NCI-H2196 treated with DMSO at 0.1 percent for 48 hours (cell line): Measurements from ENCODE around the gene PCDH7.

ENCODE experiments used
- DNase-seq: peaks from one replicate; lab custom pipeline; 2025; ENCODE audit not compliant: unreplicated experiment; lab: John Stamatoyannopoulos, UW

Gene PCDH7, protein sequence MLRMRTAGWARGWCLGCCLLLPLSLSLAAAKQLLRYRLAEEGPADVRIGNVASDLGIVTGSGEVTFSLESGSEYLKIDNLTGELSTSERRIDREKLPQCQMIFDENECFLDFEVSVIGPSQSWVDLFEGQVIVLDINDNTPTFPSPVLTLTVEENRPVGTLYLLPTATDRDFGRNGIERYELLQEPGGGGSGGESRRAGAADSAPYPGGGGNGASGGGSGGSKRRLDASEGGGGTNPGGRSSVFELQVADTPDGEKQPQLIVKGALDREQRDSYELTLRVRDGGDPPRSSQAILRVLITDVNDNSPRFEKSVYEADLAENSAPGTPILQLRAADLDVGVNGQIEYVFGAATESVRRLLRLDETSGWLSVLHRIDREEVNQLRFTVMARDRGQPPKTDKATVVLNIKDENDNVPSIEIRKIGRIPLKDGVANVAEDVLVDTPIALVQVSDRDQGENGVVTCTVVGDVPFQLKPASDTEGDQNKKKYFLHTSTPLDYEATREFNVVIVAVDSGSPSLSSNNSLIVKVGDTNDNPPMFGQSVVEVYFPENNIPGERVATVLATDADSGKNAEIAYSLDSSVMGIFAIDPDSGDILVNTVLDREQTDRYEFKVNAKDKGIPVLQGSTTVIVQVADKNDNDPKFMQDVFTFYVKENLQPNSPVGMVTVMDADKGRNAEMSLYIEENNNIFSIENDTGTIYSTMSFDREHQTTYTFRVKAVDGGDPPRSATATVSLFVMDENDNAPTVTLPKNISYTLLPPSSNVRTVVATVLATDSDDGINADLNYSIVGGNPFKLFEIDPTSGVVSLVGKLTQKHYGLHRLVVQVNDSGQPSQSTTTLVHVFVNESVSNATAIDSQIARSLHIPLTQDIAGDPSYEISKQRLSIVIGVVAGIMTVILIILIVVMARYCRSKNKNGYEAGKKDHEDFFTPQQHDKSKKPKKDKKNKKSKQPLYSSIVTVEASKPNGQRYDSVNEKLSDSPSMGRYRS (N-terminal part only)

DNA sequence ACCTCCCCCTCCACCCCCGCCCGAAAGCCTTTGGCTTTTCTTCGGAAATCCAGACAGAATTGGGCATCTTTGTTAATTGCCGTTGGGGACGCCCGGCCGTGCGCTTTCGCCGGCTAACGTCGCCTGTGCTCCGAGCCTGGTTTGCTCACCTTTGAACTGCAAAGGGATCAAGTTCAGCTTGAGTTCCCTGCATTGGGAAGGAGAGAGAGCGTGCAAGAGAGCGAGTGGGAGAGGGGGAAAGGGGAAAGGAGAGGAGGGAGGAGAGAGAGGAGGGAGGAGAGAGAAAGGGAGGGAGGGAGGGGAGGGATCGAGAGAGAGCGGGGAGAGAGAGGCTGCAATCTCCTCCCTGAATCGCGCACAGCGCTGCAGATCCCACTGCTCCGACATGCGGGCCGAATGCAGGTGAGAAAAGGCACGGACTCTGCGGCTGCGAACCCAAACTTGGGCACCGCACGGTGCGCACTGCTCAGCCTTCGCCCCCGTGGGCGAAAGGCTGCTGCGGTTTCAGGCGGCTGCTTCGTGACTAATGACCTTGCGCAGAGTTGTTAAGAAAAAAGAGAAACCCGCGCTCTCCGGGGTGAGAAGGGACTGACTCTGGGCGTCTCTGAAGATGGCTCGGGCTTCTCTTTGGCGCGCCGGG lies at the start of gene PCDH7:
Gene PCDH7 (plus strand): TSS at position 349 of the 640 bp plus-strand sequence. CDS start 1,054 bp downstream, outside the sequence.
- no peak for DNase-seq

DNA sequence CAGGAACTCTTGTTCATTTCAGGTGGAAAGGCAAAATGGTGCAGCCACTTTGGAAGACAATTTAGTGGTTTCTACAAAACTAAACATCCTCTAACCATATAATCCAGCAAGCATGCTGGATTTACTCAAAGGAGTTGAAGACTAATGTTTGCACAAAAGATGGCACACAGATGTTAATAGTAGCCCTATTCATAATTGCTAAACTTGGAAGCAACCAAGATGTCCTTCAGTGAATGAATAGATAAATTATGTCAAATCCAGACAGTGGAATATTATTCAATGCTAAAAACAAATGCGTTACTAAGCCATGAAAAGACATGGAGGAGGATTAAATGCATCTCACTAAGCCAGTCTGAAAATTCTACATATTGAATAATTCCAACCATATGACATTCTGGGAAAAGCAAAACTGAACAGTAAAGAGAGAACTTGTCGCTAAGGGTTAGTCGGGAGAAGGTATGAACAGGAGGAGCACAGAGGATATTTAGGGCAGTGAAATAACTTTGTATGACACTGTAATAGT lies 48.2 kb upstream of the PCDH7 start:
- DNase-seq, result no peak

DNA sequence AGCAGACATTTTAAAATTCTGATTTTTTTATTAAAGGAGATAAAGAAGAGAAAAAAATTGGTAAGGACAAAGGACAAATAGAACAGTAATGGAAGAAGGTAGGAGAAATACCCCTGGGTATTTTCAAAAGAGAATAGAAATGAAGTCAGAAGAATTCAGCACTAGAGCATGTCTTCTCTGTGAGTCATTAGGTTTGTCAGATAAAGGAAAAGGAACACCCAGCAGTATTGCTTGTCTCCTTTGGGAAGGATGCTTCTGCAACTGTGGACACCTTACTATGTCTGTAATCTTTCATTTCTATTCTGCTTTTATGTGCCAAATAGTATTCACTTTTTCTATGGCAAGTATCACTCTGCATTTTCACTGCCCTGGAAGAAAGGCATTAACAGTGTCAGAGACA lies 24.0 kb upstream of the PCDH7 start:
- DNase-seq, result no peak

DNA sequence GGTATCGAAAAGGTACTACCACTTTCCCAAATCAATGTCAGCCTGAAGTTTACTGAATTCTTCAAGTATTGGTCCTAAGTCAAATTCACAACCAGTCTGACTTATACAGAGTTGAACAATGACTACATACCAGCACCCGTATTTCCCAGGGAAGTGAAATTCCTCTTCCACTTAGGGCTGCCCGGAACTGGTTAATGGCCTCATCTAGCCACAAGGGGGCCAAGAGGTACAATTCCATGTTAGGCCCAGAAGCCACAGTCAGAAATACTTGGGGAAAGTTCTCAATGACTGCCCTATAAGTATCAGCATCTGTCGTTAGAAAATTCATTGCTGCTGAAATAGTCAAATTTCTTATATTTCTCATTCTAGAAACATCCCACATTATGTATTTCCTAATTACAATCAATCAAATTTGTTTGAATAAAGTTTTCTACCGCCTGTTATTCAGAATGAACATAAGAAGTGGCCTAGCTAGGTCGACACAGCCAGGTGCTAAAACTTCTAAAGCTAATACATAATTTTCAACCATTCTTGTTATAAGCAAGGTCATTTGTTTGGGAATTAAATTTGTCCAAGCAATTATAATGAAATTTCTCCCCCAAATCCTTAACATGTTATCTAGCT lies 5.6 kb upstream of the PCDH7 start:
- DNase-seq, result peak; percentile 17

DNA sequence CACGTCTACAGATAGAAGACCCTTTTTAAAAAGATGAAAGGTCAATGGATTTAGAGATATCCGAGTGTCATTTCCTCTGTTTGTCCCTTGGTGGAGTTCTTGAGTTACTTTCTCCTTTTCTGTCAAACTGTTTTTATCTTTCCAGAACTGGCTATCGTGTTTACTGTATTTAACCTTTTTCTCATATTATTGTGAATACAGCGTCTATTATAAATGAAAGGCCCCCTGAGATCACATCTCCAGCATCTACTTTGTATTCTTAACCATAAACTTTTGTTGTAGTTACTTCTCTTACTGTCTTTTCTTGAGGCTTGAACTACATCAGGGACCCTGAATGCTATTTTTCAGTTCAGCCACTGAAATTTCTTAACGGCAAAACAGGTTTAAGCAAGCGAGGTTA lies 4.0 kb upstream of the PCDH7 start:
- peak; percentile 12 for DNase-seq

DNA sequence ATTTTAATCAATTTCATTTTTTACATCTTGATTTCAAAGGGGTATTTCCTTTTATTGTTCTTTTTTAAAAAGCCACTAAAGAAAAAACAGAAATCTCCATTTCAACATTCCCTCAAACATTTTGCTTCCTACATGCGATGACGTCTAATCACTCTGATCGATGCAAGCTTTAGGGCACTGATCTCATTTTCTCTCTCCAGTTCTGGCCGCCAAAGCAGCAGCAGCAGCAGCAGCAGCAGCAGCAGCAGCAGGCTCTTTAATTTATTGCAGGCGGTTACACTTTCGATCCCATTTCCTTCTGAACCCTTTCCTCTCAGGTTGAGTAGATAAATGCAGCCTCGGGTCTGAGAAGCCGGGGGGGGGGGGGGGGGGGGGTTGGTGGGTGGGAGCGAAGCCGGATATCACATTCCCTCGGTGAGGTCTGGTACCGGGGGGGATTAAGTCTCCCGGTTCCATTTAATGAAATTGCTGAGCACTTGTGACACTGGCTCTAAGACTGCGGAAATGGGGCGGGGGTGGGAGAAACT lies 3.4 kb upstream of the PCDH7 start:
- DNase-seq, result peak; percentile 18

DNA sequence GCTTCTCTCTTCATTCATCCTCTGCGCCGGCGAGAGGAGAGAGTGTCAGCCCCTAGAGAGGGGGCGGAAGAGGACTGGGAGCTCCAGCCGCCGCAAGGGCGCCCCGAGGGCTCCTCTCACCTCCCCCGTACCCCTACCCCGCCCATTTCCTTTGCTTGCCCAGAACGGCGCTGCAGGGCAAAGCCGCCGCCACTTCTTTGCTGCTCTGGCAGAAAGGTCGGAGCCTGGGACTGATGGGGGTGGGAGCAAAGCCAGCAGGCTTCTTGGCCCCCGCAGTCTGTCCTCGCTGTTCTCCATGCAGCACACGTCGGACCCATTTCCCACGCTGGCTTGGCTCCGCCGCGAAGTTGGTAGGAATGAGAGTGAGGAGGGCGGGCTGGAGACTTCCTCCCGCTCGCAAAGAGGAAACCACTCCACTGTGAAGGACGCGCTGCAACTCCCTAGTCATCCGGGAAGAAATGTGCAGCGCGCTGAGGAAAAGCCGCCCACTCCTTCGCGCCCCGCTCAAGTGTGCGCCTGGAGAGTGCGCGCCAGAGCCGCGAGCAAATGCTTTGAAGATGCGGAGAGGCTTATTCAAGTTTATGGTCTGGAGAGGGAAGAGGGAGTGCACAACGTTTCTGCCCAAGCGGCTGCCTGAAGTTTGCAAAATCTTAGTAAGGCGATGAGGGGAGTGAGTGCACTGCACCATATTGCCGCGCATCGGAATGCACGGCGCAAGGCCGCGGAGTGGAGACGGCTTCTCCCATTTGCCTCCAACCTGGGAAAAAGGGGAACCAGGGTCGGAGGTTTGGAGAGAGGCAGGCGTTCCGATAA lies 2.8 kb upstream of the PCDH7 start:
- DNase-seq, result peak; percentile 33

DNA sequence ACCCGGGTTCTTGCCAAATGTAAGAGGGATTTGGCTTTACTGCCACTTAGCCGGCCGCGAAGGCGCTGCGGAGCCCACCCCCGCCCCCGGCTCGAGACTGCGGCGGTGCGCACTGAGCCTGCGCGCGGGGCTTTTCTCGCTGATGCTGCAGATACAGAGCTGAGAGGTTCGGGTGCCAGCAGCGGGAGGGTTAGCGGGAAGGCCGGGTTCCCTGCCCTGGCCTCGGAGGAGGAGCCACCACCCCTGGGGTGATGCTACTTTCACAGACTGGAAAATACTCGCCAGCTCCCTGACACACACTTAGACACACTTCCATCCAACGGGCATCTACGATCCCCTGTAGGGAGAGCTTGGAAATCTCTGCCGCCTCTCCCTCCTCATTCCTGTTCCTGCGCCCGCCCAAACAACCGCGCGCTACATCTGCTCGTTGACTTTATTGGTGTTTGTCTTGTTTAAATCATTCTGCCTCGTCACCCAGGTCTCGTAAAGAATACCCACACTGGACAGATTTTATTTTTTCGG lies 2.1 kb upstream of the PCDH7 start:
- peak; percentile 13 for DNase-seq

DNA sequence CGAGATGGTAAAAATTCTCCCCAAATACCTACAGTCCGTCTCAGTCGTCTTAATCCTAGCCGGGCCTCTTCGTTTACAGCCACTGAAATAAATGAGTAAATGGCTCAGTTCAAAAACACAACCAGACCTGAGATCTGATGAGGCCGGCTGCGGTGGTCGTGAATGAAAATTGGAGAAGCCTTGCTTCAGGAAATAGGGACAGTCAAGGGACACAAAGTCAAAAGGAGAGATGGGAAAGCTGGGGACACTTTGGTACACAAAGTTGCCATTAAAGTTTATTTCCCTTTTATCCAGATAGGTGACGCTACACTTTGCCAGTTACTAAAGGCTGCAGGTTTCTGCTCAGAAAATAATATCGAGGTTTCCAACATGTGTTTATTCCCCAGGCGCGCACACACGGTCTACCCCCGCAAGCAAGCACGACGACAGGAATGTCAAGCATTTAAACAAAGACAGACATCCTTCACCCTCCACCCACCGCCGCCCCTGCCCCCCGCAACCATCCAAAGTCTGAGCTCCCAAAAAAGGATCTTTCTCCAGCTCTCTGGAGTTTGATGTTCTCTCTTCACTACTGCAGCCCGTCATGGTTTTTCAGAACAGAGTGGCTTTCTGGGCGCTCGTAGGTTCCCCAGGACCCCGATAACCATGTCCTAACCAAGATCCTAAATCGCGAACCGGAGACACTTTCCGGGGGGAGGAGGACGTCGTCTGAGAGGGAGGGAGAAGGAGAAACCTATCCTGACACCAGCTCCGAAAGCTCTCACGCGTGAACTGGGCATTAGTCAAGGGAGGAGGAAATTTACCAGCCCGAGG lies 1.3 kb upstream of the PCDH7 start:
- no peak for DNase-seq

DNA sequence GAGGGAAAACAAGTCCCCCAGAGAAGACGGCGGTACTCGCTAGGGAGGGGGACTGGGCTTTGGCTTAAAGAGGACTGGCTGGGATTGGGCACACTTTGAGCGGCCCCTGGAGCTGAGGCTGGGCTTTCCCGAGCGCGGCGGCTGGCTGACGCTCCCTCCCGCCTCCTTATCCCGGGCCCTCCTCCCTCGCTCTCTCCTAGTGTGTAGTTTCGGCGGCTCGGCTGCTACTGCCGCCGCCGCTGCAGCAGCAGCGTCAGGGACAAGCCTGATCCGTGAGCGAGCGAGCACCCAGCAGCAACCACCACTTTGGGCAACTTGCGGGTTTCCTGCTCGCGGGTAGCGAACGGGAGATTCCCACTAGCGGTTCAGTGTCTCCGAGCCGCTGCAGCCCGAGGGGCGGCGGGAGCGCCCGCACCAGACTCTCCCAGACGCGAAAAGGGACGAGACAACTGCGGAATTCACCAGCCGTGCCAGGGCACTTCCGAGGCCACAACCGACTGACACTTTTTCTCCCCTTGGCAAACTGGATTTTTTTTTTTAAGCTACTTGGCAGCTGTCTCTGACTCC lies 632 bp upstream of the PCDH7 start:
- peak; percentile 16 for DNase-seq

DNA sequence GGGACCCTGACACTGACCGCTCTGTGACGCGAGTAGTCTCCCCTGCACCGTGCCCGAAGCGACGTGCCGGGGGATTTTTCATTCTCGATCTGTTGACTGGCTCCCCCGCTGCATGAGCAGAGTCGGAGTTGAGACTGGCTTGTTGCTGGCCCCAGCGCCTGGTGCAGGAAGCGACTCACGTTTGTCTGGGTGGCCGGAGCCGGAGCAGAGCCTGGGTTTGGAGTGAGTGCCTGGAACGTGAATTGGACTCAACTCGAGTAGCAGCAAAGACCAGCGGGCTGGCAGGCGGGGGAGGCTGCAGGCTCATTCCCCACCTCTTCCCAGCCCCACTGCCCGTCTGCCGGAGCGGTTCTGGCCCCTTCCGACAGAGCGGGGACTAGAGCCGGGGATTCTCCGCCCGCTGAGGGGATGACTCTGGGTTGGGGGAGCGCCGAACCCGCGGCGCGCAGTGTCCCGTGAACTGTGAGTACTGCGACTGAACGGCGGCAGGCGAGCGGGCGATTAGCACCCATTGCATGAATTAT lies 554 bp downstream of the PCDH7 start:
- no peak for DNase-seq

DNA sequence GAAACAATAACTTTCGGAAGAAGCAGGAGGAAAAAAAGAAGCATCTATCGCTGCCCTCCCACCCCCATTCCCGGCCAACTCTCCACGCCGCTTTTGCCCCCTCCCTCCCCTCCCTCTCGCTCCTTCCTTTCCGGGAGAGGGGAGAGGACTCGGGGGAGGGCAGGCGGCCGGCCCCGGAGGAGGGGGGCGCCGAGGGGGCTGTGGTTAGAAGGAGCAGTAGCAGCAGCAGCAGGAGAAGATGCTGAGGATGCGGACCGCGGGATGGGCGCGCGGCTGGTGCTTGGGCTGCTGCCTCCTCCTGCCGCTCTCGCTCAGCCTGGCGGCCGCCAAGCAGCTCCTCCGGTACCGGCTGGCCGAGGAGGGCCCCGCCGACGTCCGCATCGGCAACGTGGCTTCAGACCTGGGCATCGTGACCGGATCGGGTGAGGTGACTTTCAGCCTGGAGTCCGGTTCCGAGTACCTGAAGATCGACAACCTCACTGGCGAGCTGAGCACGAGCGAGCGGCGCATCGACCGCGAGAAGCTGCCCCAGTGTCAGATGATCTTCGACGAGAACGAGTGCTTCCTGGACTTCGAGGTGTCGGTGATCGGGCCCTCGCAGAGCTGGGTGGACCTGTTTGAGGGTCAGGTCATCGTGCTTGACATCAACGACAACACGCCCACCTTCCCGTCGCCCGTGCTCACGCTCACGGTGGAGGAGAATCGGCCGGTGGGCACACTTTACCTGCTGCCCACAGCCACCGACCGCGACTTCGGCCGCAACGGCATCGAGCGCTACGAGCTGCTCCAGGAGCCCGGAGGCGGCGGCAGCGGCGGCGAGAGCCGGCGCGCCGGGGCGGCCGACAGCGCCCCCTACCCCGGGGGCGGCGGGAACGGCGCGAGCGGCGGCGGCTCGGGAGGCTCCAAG lies 1.3 kb downstream of the PCDH7 start:
- DNase-seq, result no peak

DNA sequence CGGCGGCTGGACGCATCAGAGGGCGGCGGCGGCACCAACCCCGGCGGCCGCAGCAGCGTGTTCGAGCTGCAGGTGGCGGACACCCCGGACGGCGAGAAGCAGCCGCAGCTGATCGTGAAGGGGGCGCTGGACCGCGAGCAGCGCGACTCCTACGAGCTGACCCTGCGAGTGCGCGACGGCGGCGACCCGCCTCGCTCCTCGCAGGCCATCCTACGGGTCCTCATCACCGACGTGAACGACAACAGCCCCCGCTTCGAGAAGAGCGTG lies 1.9 kb downstream of the PCDH7 start:
- no peak for DNase-seq

DNA sequence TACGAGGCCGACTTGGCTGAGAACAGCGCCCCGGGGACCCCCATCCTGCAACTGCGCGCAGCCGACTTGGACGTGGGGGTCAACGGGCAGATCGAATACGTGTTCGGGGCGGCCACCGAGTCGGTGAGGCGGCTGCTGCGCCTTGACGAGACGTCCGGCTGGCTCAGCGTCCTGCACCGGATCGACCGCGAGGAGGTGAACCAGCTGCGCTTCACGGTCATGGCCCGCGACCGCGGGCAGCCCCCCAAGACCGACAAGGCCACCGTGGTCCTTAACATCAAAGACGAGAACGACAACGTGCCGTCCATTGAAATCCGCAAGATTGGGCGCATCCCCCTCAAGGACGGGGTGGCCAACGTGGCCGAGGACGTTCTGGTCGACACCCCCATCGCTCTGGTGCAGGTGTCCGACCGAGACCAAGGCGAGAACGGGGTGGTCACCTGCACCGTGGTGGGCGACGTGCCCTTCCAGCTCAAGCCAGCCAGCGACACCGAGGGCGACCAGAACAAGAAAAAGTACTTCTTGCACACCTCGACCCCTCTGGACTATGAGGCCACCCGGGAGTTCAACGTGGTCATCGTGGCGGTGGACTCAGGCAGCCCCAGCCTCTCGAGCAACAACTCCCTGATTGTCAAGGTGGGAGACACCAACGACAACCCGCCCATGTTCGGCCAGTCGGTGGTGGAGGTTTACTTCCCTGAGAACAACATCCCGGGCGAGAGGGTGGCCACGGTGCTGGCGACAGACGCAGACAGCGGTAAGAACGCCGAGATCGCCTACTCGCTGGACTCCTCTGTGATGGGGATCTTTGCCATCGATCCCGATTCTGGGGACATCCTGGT lies 2.4 kb downstream of the PCDH7 start:
- no peak for DNase-seq

DNA sequence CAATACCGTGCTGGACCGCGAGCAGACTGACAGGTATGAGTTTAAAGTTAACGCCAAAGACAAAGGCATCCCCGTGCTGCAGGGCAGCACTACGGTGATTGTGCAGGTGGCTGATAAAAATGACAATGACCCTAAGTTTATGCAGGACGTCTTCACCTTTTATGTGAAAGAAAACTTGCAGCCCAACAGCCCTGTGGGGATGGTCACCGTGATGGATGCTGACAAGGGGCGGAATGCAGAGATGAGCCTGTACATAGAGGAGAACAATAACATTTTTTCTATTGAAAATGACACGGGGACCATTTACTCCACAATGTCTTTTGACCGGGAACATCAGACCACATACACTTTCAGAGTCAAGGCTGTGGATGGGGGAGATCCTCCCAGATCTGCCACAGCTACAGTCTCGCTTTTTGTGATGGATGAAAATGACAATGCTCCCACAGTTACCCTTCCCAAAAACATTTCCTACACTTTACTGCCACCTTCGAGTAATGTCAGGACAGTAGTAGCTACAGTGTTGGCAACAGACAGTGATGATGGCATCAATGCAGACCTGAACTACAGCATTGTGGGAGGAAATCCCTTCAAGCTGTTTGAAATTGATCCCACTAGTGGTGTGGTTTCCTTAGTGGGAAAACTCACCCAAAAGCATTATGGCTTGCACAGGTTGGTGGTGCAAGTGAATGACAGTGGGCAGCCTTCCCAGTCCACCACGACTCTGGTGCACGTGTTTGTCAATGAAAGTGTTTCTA lies 3.2 kb downstream of the PCDH7 start:
- DNase-seq, result no peak

DNA sequence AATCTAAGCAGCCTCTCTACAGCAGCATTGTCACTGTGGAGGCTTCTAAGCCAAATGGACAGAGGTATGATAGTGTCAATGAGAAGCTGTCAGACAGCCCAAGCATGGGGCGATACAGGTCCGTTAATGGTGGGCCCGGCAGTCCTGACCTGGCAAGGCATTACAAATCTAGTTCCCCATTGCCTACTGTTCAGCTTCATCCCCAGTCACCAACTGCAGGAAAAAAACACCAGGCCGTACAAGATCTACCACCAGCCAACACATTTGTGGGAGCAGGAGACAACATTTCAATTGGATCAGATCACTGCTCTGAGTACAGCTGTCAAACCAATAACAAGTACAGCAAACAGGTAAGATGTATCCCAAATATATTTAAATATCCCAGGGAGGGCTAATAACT lies 4.1 kb downstream of the PCDH7 start:
- no peak for DNase-seq
